Mucosa of gallbladder (tissue), 1 donor: ENCODE measurements around the gene EVC. TPM values are rescaled to one million over a fixed set of nuclear protein-coding genes. Genes with fewer than 3 reads are reported as not detected.

Source experiments
- DNase-seq: peaks from one replicate; pipeline ENCODE4 v3.0.0-alpha.2; 2020; ENCODE audit warnings: low spot score
- total RNA-seq: library from RNA; stranded (reverse); gene quantifications from one replicate; pipeline ENCODE4 v1.2.1, GENCODE V29; 2021
- donor health status: DM: no; HTN: no; CAD: no.

EVC gene
- total RNA-seq, 1 donor from 2014 or later = 80.5 TPM

DNA sequence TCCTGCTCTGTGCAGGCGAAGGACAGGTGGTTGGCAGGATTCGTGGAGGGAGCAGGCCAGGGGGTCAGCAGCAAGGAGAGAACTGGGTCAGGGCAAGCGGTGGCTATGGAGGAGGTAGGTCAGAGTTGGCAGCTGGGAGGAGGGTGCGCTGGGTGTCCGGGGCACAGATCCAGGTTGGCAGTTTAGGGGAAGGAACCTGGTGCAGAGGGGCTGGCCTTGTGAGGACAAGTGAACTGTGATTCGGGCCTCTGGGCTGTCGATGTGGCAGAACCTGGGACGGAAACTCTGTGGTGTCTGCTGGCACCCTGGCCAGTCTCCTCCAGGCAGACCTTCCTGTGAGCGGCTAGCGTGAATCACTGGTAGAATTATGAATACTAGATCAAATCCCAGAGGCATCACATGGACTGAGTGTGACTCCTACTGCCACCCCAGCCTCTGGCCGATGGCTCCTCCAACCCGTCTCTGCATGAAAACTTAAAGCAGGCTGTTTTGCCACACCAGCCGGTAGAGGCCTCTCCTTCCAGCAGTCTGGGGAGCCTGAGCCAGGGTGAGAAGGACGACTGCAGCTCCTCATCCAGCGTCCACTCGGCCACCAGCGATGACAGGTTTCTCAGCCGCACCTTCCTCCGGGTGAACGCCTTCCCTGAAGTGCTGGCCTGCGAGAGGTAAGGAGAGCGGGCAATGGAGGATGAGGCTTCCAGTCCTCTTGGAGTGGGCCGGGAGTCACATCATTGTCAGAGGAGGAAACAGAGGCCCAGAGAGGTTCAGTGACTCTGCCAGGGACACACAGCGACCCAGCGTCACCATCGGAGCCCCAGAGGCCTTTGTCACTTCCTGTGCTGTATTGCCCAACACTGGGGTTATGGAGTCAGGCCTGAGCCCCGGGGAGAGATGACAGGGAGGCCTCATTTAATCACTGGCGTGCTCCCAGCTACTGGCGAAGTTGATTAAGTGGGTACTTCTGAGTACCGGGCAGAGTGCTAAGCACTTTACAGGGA lies 20.3 kb downstream of the EVC start:
- DNase-seq = no peak

DNA sequence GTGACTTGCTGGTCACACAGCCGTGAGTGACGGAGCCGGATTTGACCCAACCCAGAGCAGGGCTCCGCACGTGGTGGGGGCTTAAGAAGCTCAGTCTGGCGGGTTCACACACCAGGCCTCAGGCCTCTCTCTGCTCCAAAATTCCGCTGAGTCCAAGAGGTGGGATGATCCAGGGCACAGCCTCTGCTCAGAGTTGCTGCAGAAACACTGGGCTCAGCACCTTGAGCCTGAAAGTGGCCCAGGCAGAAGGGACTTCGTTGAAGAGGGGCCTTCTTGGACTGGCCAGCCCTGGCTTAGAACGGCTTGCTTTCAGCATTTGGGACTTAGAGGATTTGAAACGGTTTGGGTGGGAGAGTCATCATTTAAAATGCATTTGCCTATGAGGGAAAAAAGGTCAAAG lies 21.2 kb downstream of the EVC start:
- no peak for DNase-seq

DNA sequence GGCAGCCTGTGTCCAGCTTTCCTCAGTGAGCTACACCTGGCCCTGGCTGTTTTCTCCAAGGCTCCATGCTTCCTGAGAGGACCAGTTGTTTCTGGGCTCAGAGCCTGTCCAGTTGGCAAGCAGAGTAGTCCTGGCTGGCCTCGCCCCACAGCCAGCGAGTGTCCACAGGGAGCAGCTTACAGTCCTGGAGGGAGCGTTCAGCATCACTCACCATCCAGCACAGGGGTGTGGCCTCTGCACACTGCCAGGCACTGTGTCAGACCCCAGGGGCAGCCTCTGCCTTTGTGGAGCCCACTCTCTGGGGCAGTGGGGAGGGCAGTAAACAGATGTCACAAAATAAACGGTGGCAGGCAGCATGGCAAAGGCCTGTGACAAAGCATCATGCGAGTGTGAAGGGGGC lies 23.9 kb downstream of the EVC start:
- no peak for DNase-seq

DNA sequence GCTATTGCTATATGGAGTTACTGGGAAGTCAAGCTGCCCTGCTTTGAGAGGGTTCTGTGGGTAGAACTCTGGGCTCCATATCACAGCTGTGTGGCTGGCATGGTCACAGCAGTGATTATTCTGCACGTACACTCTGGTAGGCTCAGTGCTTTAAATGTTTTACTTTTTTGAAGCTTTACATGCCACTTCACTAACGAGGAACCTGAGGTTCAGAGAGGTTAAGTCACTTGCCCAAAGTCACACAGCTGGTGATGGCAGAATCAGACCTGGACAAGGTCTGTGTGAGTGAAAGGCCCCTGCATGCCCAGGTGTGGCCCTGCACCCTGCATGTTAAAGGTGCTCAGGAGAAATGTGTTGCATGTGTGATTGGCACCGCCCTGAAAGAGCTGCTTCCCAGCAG lies 24.5 kb downstream of the EVC start:
- DNase-seq = no peak

DNA sequence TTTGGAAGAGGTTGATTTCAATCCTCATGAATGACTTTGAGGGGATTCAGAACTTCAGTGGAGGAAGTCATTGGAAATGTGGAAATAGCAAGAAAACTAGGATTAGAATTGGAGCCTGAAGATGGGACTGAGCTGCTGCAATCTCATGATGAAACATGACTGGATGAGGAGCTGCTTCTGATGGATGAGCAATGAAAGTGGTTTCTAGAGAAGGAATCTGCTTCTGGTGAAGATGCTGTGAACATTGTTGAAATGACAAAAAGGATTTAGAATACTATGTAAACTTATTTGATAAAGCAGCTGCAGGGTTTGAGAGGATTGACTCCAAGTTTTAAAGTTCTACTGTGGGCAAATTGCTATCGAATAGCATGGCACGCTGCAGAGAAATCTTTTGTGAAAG lies 27.1 kb downstream of the EVC start:
- DNase-seq = no peak

DNA sequence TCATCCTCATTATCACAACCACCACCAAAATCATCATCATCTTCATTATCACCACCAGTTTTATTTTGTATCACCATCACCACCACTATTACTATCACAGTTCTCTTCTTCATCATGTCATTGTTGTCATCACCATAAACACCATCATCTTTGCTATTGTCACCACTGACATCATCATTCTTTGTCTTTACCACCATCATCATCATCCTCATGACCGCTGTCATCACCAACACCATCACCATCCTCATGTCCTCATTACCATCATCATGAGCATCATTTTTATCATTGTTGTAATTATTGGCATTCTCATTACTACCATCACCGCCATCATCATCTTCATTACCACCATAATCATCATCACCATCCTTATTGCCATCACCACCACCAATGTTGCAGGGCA lies 31.4 kb downstream of the EVC start:
- DNase-seq = no peak

DNA sequence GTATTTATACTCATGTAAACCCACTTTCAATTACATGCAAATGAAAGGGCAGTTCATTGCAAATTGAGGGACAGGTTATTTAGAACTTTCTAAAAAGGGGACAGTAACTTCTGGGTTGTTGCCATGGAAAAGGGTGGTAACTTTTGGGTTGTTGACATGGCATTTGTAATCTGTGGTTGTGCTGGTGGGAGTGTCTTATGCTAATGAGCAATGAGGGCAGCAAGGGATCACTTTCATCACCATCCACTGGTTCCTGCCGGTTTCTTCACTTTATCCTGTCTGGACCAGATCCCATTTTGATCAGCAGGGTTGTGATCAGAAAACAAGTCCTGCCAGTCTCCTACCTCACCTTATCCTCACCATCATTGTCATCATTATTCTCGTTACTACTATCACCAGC lies 32.0 kb downstream of the EVC start:
- no peak for DNase-seq

DNA sequence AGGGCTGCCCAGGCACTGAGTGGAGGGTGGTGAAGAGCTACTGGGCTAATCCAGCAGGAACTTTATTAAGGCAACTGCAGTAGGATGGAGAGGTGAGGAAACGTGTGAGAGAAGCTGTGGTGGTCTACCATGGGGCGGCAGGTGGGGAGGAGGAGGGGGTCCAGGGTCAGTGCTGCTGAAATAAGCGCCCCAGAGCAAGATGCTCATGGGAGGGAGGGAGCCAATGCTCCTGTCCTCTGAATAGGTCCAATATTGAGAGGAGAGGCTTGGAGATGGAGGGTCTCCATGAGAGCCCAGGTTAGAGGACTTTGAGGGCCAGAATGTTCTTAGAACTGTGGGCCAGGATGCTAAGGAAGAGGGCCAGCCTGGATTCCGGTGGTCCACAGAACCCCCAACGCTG lies 35.2 kb downstream of the EVC start:
- DNase-seq = no peak

DNA sequence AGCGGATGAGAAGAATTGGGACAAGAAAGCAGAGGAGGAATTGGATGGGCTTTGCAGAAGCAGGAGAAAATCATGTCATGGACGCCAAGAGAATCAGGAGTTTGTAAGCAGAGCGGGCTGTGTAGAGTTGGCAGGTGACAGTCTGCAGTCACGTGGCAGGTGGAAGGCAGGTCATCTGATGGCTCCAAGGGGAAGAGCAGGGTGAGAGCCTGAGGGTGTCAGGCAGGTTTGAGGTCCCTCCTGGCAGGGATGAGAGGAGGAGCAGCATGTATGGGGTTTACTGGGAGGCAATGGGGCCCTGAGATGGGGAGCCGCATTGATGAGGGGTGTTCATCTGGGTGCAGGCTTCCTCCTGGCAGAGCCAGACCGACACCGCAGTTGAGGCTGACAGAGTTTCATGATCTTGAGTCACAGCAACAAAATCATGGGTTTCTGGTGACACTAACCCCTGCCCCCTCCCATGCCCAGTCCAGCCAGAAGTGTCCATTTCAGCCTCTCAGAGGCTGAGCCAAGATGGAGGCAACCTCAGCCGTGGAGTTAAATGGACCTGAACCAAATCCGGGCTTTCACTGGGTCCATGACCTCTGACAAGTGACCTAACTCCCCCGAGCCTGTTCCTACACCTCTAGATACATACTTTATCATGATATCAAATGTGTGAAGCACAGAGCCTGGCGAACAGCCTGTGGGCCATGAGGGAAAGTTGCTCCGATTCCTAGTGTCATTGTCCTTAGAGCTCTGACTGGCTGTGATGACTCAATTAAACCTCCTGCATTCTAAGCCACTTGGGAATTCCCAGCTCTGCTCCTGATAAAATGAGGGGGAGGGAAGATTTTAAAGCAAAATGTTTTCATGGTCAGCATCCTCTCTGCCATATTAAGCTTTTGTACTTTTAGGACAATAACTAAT lies 36.1 kb downstream of the EVC start:
- no peak for DNase-seq

DNA sequence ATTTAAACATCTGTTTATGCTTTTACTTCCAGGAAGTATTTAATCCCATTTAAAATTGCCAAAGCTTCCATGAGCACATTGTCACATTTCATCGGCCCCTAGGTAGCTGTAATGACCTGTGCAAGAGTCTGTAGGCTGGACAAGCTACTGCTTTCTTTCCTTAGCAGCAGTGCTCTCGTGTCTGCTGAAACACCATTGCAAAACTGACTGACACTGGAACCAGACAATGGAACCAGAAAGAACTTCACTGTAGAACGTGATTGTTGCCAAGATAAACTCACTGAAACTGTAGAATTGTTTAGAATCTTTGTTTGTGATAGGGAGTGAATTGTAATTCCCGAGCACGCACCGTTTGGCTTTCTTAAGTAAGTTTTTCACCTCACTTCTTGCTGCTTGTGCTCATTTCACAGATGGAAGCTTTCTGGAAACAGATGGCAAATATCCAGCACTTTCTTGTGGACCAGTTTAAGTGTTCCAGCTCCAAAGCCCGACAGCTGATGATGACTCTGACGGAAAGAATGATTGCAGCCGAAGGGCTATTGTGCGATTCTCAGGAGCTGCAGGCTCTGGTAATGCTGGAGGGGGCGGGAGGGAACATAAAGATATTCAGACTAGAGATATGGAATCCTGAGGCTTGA lies 36.9 kb downstream of the EVC start:
- no peak for DNase-seq

DNA sequence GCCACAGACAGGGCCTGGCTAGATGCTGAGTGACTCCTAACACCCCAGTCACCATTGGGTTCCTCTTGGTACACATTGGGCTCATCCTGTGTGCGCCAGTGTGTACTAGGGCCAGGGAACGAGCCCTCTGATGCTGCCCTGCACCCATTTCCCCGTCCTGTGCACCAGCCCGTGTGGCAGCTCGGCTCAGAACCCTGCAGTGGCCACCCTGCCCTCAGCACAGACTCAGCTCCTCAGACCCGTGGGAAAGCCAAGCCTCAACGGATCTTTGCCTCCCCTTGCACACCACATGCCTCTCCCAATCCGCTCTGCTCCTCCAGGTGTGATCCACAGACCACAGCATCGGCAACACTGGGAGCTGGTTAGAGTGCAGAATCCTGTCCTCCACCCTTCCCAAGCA lies 38.6 kb downstream of the EVC start:
- DNase-seq = no peak

DNA sequence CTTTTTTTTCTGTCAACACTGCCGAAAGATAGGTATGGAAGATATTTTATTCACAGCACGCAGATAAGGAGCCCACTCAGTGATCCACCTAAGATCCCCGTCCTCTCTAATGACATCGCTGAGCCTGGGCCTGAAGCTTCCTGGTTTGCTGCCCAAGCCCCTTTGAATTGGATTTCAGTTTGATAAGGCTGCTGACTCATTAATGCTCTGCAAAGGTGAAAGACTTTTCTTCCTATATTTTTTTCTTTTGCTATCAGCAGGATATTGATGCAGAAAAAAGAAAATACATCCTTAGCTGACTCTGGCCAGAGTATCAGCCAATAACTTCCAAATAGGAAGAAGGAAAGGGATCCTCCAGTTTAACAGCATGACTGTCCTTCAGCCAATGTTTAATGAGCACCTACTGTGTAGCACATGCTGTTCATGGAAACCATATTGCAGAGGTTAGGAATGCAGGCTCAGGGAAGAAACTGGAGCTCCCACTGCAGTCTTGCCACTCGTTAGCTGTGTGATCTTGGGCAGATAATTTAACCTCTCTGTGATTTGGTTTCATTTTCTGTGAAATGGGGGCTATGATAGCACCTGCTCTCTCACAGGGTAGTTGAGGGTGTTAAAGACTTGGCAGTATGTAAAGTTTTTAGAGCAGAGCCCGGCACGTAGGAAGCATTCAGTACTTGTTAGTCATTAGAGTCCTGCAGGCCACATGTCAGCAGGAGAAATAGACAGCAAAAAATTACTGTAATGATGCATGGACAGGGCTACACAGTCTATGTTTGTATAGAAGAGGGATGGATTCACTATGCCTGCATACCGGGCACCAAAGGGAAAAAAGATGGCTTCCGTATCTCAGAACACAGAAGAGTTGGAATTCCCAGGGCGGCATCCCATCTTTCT lies 39.3 kb downstream of the EVC start:
- no peak for DNase-seq

DNA sequence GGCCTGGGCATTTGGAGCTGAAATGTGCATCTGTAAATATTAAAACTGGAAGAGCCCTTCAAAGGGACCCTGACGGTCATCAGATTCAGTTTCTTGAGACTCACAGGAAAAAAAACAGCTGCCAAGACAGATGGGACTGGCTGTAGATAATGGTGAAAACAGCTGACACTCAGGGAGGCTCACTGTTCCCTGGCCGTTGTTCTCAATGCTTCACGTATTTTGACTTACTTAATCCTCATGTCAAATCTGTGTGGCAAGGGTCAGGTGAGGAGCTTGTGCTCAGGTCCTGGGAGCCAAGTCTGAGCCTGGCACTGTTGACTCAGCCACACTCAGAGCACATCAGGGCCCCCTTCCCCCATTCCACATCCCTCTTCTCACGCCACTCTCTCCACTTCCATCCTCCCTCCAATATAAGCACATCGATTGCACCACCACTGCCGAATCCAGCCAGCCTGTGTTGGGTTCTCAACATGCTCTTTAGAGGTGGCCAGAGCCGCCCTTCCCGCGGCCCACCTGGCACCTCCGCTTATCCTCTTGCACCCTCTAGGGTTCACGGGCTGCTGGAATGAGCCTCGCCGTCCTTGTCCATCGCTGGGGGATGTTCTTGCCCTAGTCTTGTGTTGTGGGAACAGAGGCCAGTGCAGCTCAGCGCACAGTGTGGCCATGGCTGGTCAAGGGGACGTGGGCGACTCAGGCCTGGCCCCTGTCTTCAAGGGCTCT lies 40.1 kb downstream of the EVC start:
- no peak for DNase-seq

DNA sequence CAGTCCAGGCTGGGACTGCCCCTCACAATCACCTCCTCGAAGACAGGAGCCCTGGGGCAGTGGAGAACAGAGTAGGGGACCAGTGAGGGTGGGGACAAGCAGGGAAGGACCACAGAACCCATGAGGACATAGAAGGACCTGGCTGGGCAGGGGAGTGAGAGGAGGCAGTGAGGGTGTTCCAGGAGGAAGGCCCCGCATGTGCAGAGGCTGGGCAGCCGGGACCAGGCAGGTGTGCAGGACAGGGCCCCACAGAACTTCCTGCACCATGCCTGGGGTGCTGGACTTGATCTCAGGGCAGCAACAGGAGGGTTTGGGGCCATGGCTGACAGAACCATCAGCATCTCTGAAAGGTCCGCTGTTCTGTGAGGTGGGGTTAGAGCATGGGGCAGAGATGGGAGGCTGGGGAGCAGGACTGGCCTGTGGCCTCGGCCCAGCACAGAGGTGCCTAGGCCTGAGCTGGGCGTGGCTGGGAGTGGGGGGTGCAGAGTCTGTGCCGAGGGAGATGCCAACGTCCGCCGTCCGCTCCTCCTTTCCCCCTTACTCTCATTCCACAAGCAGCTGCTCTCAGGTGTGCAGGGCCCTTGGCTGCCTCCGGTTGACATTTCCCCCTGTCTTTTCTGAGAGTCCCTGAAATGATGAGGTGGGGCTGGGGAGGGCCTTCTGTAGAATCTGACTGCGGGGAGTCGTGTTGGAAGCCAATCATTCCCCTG lies 40.8 kb downstream of the EVC start:
- no peak for DNase-seq

DNA sequence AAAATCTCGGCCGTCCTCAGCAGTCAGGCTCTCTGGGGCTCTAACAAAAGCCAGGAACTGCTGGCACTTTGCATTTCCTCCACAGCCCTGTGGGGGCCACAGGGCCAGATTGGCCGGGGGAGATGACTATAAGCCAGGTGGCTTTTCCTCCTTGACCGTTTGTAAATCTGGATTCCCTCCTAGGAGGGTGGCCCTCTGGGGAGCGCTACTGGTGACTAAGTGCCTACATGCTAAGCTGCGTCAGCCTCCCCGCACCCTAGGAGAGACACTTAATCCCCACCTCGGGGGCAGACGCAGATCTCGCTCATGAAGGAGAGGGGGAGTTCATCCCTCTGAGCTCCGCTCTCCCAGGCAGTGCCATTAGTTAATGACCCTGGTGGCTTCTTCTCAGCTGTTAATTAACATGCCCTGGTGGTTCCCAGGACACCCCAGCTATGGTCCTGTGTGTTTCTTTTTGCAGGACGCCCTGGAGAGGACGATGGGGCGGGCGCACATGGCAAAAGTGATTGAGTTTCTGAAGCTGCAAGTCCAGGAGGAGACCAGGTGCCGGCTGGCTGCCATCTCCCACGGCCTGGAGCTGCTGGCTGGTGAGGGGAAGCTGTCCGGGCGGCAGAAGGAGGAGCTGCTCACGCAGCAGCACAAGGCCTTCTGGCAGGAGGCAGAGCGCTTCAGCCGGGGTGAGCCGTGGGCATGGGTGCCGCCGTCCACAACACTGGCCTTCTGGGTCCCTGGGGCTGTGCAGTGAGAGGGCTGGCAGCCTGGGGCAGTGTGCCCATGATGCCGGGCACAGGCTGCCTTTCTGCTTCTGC lies 41.6 kb downstream of the EVC start:
- no peak for DNase-seq

DNA sequence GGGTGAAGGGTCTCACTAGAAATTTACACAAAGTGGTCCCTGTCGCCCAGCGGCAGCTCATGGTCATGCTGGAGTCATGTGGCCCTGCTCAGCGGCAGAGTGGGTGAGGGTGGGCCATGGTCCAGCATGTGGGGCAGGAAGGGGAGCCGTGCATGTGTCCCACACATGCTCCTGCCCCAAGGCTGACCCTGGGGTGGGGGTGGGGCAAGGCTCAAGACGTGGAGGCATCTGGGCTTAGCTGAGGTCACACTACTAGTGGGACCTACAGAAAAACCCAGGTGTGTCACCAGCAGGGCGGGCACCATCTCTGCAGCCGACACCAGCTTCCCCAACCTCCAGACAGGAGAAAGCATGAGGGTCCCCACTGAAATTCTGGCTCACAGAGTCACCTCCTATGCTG lies 42.4 kb downstream of the EVC start:
- DNase-seq = no peak

DNA sequence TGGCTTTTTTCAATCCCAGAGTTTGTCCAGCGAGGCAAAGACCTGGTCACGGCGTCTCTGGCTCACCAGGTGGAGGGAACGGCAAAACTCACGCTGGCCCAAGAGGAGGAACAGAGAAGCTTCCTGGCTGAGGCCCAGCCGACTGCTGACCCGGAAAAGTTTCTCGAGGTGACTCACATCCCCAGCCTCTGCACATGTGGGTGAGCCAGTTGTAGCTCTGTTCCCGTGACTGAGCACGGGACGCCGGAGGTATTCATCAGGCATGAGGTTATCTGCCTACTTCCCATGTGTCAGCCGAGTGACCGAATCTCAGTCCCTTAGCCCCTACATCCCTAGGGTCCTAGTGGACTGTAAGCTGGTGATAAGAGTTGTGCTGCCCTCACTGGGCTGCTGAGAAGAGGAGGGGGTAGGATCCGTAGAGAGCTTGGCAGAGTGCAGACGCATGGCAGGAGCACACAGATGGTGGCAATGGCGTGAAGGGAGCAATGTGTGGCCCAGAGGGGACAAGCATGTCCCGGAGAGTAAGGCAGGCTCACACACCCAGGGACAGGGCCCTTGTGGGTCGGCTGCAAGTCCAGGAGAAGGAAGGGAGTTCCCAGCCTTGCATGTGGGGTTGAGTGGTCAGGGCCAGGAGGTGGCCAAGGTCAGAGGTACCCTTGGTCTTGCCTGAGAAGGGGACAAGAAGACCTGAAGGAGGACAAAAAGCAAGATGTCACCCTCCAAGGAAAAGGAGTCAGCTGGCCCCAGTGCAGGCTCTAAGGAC lies 42.9 kb downstream of the EVC start:
- no peak for DNase-seq

DNA sequence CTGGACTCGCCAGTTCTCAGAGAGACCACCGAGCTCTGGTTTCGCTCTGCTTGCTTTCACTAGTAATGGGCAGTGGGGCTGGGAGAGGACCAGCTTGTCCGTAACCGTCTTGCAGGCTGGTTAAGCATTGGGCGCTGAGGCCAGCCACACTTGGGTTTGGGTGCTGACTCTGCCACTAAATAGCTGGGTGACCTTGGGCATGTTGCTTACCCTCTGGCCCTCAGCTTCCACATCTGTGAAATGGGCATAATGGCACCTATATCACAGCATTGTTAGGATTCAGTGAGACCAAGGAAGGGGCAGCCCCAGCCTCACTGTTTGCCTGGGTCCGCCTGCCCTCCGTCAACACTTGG lies 43.5 kb downstream of the EVC start:
- DNase-seq = no peak
